Gastrocnemius medialis (tissue), 4 donors: ENCODE data around the gene AGBL1.

Source experiments
- CTCF ChIP-seq, 5 experiments: fragments of 450-650 bp in 3 of 5; fragments of 200-600 bp in 2 of 5; sonication (generic) in 2 of 5; IDR thresholded peaks in 4 of 5; conservative IDR thresholded peaks in 1 of 5; 1 replicate in 4 of 5; 2 replicates in 1 of 5; pipeline ENCODE4 v1.5.1; 2016 to 2019; ENCODE audit warnings: antibody characterized with exemption in 5 of 5, mild to moderate bottlenecking in 3 of 5, moderate library complexity in 3 of 5
- POLR2A ChIP-seq, 2 donors: fragments of 450-650 bp; IDR thresholded peaks; one replicate each; pipeline ENCODE4 v1.6.1; 2017; ENCODE audit warnings: antibody characterized with exemption in 2 of 2, mild to moderate bottlenecking in 2 of 2, moderate library complexity in 2 of 2

DNA sequence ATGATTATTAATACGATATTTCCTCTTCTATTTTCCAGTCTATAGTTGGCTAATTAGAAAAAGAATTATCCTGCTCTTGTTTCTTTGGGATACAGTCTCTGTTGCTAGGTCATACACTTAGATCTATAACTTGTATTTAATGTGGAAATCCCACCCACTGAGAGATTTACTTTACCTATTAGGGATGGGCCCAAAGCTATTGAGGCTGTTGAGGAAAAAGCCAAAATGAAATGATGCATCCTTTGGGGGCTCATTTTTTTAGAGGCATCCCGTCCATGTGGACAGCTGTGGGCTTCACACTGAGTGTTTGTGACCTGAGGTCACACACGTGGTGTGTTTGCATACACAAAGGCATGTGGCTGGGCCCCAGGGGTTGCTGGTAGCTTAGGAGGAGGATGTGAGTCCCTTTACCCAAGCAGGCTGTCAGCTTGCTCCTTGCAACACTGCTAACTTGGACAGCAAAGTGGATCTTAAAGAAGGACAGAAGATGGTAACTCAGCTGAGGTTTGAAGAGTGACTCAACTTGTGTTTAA, 477.4 kb downstream of the AGBL1 start:
- TF ChIP-seq POLR2A (IDR thresholded peaks at IDR 0.05), result no peak
- no peak for TF ChIP-seq CTCF (IDR thresholded peaks at IDR 0.05 in 4 of 5, conservative IDR thresholded peaks at IDR 0.05 in 1 of 5)
